Stimulated activated CD4-positive, alpha-beta T cell treated with anti-CD3 and anti-CD28 coated beads, Interleukin-1b, Interleukin-23, amount 100 ng/mL, for 1 hour (primary cell): Measurements from ENCODE around the gene PNLIPRP2.

ENCODE experiments used
- DNase-seq, 2 donors: peaks; one replicate each; pipeline ENCODE4 v3.0.0-alpha.2; 2020; ENCODE audit warnings: low read depth in 2 of 2

The PNLIPRP2 gene

DNA sequence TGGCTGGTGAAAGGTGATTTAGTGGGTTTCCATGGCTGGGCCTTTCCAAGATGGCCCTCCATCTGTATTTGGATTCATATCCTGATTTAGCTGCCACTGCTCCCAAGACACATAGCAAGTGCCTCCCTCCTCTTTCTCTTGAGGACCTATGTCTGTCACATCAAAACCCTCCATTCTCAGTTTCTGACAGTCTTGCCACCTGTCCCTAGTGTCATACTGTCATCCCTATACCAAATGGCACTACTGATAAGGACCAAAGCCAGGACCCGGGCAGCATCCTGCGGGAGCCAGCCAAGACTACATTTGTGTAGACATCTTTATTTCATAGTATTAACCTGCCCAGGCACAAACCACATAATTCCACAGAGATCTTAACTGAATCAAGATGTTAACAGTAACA is 34.8 kb downstream of the PNLIPRP2 start:
- no peak for DNase-seq

DNA sequence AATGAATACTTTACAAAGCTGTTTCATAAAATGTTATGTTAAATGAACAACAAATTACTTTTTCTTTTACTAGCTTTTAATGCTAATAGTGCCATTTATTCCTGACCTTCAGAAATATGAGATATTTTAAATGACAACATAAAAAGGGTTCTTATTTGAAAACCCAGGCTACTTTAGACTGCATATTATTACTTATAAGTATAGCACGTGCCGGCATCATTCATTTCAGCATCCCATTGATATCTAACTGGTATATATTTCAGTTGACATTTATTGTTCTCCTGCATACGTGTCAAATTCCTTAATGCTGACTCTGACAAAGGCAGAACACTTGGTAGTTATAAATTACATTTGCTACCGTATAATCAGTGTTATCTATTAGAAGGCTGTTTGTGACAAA is 35.3 kb downstream of the PNLIPRP2 start:
- no peak for DNase-seq

DNA sequence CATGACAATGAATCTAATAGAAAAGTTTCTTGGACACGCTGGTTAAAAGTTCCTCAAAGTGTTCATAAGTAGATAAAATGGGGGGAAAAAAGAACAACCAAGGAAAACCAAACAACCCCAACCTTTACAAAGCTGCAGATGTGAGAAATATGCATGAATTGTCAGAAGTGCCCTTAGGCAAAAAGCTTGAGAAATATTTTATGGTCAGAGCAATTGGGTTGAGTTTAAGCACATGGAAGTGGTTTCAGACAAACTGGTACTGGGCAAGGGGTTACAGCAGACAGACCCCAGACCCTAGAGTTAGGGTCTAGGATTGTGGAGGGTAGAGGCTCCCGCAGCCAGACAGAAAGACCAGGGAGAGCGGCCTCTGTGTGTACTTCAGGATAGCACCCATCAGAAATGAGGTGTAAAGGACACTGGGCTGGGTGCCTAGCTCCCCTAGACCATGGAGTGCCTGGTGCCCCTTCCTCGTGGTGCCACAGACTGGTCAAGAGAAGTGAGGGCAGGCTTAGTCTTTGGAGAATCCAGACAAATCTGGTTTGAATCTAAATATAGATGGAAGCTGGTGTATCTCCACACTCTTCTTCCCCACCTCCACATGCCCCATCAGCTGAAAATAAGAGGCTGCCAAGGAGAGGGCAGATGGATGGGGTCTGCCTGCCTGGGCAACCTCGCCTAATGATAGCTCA is 37.3 kb downstream of the PNLIPRP2 start:
- DNase-seq: no peak

DNA sequence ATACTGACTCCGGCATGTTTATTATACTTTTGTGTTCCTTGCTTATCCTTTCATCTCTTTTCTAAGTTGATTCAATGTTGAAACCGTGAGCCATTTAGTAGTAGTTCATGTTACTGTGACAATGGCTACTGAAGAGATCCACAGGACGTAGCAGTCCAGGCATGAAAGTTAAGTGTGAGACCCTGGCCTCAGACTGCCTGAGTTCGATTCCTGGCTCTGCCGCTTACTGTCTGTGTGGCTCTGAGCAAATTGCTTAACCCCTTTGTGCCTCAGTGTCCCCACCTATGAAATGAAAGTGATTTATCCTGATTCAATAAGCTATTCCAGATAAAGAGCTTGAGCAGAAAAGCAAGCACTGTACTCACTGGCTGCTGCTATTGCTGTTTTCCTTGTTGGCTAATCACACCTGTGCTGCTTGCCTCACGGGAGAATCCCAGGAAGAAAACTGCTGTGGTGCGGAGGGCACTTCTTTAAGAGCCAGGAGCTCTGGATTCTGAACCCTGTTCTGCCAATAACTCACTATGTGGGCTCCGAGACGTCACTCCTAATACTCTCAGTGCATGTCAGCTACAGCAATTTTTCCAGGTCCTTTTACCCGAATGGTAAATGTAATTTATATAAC is 38.4 kb downstream of the PNLIPRP2 start:
- no peak for DNase-seq

DNA sequence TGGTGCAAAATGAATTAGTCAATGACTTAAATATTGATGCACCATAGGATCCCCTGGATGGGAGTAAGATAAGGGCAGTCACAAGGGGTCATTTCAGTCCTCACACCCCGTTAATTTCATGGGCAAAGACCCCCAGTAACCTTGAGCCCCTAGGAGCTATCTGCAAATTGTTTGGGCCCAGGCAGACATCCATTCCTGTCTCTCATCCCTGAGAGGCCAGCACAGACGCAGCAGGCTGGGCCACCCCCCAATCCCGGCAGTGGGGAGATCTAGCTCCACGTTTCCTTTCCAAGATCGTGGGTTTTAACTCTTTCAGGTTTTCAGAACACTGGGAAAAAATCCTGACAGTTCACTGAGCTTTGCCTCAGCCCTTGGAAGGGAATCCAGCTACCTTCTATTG is 40.1 kb downstream of the PNLIPRP2 start:
- no peak for DNase-seq

DNA sequence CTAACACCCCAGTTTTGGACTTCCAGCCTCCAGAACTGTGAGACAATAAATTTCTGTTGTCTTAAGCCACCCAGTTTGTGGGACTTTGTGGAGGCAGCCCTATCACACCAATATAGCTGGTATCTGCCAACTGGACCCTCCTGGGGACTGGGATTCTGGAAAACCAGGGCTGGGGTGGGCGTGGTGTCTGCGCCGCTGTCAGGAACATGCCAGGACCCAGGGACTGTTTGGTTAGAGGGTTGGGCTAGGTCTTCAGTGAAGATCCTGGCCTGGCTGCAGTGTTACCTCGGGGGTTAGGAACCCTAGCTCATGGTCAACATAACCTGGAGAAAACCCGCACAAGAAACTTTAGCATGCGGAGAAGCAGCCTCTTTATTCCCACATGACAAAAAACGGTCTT is 42.6 kb downstream of the PNLIPRP2 start:
- no peak for DNase-seq

DNA sequence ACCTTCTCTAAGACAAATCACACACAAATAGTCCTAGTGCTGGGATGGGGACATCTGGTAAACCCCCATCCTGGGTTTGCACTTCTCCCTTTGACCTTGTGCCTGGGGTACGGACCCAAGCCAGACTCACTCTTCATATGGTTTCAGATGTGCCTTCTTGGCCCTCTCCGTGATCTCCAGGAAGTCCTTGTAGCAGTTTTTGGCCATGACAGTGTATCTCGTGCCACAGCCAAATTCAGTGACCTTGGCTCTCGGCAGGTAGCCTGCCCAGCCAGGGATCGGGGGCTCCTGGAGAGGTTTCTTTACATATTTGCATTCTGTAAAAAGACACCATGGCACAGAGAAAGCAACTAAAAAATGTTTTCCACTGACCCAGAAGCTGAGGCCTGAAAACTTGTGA is 43.9 kb downstream of the PNLIPRP2 start:
- DNase-seq: no peak

DNA sequence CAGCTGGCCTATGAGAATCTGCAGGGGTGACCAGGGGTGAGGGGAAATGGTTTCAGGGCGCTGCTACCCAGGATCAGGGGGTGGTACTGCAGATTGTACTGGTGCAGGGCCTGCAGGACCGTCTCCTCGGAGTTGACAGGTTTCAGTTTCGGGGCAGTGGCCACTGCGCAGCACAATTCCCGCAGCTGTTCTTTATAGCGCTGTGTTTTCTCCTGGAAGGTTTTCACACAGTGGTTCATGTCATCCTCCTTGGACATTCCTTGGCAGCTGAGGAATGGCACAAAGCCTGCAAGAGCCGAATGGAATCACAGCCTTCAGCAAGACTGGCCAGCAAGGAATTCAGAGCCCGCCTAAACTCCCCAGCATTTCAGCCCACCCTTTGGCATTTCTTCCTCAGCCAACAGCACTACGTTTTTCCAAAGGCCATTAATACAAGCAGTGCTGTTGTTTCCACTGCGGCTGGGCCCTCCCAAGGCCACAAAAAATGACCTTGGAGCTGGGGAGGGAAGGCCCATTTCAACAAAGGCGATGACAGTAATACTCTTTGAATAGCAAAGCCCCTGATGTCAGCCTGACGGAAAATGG is 44.9 kb downstream of the PNLIPRP2 start:
- no peak for DNase-seq

DNA sequence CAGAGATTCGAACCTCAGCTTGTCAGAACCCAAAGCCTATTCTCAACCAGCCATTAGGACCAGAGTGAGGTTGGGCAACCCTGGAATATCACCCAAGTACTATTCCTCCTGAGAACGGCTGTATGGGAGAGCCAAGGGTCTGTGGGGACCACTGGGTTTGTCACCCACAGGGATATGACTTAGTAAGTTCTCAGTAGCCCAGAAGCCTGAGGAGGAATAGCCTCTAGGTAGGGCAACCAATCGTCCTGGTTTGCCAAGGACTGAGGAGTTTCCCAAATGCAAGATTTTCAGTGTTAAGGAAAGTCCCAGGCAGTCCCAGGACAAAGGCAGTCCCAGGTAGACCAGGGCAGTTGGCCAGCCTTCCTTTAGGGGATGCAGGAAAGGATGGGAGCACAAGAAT is 46.7 kb downstream of the PNLIPRP2 start:
- DNase-seq: no peak

DNA sequence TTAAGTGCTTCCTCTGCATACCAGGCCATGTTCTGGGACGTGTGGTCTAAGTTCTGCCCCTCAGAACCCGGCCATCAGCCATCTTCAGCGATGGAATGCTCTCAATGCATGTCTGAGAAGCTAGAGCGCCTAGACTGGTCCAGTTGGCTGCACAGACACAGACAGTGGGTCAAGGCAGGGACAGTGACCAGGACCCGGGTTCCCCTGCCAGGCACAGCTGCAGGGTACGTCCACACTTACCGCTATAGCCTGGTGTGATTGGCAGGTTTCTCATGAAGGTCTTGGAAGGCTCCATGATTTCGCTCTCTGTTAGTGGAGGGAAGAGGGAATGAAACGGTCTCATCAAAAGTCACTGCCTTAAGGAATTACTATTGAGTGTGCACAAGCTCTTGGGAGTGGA is 47.3 kb downstream of the PNLIPRP2 start:
- DNase-seq: no peak

DNA sequence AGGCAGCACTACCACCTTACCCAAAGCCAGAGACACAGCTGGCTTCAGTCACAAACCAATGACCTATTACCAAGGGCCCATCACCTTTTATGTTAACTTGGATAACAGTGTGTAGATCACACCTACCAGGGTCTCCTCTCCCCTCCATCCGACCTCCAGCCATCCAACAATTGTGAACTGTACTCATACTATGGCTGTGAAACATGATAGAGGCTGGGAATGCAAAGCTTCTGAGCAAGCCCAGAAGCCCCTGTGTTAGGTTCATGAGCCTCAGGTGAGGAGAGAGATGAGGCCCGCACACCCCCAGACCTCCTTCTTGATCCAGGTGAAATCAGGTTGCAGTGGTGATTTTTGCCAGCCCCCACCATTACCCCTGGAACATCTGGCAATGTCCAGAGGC is 47.7 kb downstream of the PNLIPRP2 start:
- no peak for DNase-seq

DNA sequence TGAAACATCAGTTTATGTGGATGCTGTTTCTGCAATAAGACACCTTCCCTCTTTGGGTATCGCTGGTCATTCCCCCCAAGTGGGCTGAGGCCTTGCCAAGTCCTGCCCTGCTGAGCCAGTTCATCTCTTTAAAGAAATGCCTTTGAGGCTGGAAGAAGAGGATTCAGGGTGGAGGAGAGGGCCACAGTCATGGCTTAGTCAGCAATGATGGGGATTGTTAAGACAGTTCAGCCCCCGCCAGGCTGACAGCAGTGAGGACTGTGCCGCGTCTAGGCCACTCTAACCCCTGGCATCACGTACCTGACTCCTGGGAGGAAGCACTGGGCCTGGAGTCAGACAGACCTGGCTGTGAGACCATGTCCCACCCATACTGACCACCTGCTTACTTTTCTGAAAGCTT is 48.3 kb downstream of the PNLIPRP2 start:
- DNase-seq: no peak

DNA sequence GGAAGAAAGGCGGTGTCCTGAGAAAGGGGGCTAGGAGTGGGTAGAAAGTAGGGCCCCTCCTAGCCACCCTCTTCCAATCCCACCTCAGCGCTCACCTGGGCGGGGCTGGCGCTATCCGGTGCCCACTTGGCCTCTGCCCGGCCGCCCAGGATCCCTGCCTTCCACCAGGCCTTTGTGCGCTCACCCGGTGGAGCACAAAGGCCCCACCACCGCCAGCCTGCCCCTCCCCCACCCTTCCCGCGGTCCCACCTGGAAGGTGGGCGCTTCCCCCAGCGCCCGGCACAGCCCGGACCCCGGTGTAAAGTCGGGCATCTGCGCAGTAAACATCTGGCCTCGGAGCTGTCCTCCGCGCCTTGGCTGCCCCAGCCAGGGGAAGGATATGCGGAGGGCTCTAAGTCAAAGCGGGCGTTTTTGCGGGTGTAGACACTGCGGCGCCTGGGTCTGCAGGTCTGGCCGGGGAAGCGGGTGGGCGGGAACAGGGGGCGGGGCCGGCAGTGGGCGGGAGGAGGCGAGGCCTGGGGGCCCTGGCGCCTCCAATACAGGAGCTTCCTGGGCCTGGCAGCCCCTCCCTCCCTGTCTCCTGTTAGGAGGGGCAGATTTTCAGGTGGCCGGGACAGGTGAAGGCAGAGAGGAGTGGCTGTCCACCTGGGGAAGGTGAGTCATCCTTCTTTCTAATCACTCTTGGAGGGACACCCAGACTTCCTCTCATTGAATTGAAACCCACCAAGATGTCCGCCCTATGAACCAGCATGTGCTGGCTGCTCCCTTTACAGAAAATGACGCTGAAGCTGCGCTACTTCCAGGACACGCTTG is 49.3 kb downstream of the PNLIPRP2 start:
- no peak for DNase-seq

DNA sequence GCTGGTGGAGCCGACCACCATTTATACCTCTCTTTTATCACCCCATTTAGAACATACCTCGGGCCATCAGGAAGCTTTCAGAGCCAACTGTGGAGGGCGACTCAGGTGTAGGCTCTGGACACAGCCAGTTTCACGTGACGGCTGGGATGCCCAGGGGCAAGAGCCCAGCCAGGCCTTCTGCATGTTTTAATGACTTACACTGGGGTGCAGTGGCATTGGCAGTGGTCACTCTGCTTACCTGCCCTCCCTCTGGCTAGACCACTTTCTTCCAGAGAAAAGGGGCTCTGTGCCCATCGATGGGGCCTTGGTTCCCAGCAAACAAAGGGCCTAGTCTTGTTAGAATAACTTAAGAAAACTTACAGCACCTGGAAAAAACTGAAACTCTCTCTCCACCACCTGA is 50.0 kb downstream of the PNLIPRP2 start:
- DNase-seq: no peak

DNA sequence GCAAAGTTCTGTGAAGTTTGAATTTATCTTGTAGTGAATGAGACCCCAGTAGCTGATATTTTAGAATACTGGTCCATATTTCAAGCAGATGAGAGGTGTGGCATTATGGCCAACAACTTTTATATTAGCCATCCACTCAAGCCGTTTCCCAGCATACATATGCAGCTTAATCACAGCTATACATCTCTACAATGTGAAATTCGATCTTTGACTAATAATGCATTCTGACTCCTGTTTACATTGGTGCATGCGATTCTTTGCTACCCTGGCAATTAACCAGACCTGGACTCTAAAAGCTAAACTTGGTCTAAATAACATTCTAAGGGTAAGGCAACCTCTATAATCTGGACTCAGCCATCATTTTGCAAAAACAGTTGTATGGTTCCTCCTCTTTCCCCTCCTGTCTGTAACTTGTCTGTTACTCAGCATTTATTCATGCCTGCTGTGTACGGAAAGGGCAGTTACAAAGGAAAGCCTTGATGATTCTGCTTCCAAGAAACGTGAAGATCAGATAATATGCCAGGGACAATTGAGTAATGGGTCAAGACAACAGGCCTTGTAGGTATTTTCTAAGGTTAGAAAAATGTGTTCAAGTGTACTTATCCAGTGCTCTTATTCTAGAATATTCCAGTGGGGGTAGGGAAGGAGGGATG is 50.6 kb downstream of the PNLIPRP2 start:
- no peak for DNase-seq

DNA sequence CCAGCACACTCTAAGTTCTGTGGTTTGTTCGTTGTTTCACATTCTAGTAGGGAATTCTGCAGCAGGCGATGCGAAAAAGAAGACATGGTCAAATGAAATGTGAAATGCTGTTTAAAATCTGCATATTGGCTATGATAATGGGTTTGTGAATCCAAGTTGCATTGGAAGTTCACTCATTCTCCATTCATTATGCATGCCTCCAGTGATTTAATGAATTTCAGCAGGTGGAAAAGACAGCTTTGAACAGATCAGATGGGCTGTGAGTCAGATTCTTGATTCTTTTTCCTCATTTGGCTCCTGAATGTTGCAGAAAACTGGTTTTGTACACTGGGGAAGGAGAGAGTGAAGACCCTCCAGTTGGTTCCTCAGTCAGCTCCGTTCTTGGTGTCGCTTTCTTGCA is 52.1 kb downstream of the PNLIPRP2 start:
- no peak for DNase-seq

DNA sequence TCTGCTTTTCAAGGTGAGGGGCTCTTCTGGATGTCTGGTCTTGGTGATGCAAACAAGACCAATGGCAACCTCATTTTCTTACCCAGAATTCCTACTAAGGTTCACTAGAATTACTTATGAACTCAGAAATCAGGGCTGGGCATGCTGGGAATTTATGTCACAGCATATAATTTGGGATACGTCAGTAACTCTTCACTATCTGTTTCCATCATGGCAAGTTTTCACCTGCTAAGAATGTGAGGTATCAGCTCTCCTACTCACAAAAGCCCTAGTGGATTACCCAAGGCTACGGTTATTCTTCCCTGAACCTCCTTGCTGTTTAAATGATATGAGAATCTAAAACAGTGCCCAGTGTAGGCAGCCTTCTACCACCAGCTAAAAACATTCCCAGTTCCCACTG is 53.1 kb downstream of the PNLIPRP2 start:
- no peak for DNase-seq

DNA sequence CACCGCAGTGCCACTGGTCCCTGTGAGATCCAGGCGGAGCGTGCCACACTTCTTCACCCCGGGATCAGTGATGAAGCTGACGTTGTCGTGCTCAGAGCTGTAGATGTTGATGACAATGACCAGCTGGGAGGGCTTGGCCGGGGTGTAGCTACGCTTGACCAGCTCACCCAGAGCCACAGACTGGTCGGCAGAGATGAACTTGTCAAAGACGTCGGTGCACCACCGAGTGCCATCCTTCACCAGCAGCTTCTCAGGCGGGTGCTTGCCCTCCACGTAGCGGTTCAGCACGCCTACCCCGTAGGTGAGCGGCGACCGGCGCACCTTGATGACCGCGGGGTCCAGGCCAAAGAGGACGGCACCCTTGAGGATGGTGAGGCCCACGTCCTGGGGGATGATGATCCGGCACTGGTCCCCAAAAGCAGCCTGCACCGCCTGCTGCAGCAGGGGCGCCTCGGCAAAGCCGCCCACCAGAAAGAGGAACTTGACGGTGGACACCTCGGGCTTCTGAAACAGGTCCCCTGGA is 54.2 kb downstream of the PNLIPRP2 start:
- no peak for DNase-seq

DNA sequence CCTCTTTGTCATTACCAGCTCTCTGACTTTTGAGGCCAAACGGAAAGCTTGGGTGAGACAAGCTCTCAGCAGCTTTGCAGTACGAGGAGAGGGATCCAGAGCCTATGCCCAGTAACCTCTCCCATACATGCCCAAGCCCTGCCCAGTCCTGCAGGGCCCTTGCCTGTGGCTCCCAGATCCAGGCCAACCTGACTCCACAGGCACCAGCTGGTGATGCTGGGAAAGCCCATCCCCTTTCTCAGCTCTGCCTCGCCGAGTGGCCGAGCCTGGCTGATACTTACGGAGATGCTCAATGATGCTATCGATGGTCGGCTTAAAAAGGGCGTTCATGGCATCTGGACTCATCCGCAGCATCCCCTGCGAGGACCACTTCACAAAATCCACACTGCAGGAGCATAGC is 55.4 kb downstream of the PNLIPRP2 start:
- DNase-seq: no peak

DNA sequence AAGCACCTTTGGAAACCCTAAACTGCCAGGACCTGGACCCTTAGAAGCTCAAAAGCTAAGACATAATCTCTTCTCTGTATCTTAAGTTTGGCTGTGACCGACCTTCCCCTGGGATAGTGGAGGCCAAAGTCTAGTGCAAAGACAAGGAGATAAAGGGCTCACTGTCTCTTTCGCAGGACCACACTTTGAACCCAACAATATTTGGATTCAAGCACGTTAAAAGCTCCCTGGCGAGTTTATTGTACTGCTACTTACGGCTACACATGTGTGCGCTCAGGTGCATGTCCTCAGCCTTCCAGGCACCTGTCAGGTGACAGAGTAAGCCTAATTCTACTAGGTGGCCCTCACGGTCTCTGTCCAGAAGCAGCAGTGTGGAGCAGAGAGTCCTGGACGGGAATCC is 55.9 kb downstream of the PNLIPRP2 start:
- DNase-seq: no peak

DNA sequence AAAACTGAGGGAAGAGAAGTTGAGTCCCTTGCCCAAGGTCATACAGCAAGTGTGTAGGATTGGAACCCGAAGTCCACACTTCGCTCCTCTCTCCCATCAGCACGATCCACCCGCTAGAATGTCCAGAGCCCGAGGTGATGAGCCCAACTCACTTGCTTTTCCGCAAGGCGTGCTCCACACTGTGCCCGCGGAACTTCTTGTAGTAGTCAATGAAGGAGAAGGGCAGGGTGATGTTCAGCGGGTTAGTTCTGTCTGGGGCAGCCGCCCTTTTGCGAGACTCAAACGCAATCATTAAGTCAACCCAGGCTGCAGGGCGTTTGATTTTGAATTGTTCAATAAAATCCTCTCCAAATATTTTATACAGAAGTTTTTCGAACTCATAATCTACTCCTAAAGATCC is 58.6 kb downstream of the PNLIPRP2 start:
- DNase-seq: no peak

DNA sequence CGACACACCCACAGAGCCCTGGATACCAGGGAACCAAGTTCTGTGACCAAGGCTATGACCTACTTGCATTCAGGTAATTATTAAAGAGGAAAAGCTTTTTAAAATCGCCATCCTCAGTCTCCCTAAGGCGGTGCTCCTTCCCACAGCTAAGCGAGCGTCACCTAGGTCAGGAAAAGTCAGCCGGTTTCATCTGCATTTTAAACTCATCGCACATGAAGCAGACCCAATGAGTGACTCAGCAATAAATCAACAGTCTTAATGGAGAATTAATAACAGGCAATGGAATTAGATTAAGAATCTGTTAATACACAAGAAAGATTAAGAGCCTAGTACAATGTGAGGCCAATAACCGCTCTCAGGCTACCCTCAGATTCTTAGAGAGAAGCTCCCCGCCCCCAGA is 62.4 kb downstream of the PNLIPRP2 start:
- no peak for DNase-seq
